Adrenal gland (tissue), 5 donors: Measurements from ENCODE around the gene ATP8B2.

ENCODE experiments used
- POLR2A ChIP-seq, 2 donors: fragments of 450-650 bp; IDR thresholded peaks; one replicate each; pipeline ENCODE4 v1.6.1; 2017; ENCODE audit warnings: antibody characterized with exemption in 2 of 2, mild to moderate bottlenecking in 2 of 2, moderate library complexity in 1 of 2
- TF ChIP-seq, protein P1 (sequence below), 6 experiments: fragments of 450-650 bp in 4 of 6; fragments of 200-600 bp in 2 of 6; sonication (generic) in 1 of 6; IDR thresholded peaks; 1 replicate in 5 of 6; 2 replicates in 1 of 6; pipeline versions ENCODE4 v1.5.1 to v1.8.0; 2016 to 2021; ENCODE audit warnings: antibody characterized with exemption in 6 of 6, mild to moderate bottlenecking in 2 of 6, moderate library complexity in 1 of 6
- donor health status: DM: no; HTN: no; CAD: no.

DNA sequence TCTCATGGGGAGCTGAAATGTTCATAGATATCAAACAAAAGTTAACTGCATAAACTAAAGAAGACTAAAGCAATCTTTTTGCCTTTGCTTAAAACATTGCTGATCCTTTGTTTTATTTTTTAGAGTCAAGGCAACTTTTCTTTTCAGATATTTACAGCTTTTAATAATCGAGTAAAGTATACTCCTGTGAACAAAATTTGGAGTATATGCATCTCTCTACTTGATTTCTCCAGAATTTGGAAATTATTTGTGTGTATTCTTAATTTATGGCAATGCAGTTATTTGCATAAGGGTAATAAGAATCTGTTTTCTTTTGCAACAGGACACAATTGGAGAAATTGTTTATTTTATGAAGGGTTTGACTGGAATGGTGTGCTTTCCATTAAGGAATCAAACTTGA is 8.6 kb upstream of the ATP8B2 start:
- TF ChIP-seq, protein P1, sequence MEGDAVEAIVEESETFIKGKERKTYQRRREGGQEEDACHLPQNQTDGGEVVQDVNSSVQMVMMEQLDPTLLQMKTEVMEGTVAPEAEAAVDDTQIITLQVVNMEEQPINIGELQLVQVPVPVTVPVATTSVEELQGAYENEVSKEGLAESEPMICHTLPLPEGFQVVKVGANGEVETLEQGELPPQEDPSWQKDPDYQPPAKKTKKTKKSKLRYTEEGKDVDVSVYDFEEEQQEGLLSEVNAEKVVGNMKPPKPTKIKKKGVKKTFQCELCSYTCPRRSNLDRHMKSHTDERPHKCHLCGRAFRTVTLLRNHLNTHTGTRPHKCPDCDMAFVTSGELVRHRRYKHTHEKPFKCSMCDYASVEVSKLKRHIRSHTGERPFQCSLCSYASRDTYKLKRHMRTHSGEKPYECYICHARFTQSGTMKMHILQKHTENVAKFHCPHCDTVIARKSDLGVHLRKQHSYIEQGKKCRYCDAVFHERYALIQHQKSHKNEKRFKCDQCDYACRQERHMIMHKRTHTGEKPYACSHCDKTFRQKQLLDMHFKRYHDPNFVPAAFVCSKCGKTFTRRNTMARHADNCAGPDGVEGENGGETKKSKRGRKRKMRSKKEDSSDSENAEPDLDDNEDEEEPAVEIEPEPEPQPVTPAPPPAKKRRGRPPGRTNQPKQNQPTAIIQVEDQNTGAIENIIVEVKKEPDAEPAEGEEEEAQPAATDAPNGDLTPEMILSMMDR (IDR thresholded peaks at IDR 0.05): no peak
- TF ChIP-seq POLR2A (IDR thresholded peaks at IDR 0.05): no peak
